ENCODE measurements around the gene MGA. TPM values are rescaled to one million over a fixed set of nuclear protein-coding genes. Genes with fewer than 3 reads are reported as not detected.

MGA gene
- total RNA-seq, 4 donors from 2014 or later = 29.7 to 53.8 (median 31.7) TPM

GRCh38 chr15:41695750-41696436 lies 35.7 kb downstream of the MGA start:
- Histone ChIP-seq H3K36me3 (peaks cover 0 to 30% (median 0%) of the 10 kb centered on the region in 3 donors), H3K27ac (no peak overlapping the region), H3K9me3 (no peaks in the 10 kb centered on the region), H3K27me3 (no peaks in the 10 kb centered on the region), H3K4me3 (no peak overlapping the region), H3K4me1 (peaks cover 0 to 20% (median 2%) of the 10 kb centered on the region in 4 donors)
- WGBS, 2 donors = 57 to 60% methylated on average over 8 of the region's 8 CpGs
- TF ChIP-seq CTCF (IDR thresholded peaks at IDR 0.05) (no peak), POLR2A (IDR thresholded peaks at IDR 0.05) (no peak), EP300 (IDR thresholded peaks at IDR 0.05) (no peak)
- peak in 1 of 2 donors; percentile 11 for DNase-seq (ENCODE audit: low spot score in 2 of 2)

- 96% methylated on average over 2 of the region's 2 CpGs for WGBS, 2 donors
- Histone ChIP-seq H3K36me3 (peaks cover 0 to 36% (median 0%) of the 10 kb centered on the region in 3 donors), H3K4me3 (no peak overlapping the region), H3K27me3 (no peaks in the 10 kb centered on the region), H3K9me3 (no peaks in the 10 kb centered on the region), H3K4me1 (peaks cover 0 to 6% (median 2%) of the 10 kb centered on the region in 4 donors), H3K27ac (no peak overlapping the region)
- DNase-seq (ENCODE audit: low spot score in 2 of 2) = no peak
- TF ChIP-seq POLR2A (IDR thresholded peaks at IDR 0.05) = no peak
- TF ChIP-seq EP300 (IDR thresholded peaks at IDR 0.05) = no peak
- no peak for TF ChIP-seq CTCF (IDR thresholded peaks at IDR 0.05)
These were observed 38.6 kb downstream of the MGA start for GRCh38 chr15:41698779-41699178.

GRCh38 chr15:41703120-41703519 lies 42.9 kb downstream of the MGA start:
- no peak for DNase-seq (ENCODE audit: low spot score in 2 of 2)
- H3K4me3 ChIP-seq = no peak overlapping the region
- no peaks in the 10 kb centered on the region for H3K9me3 ChIP-seq
- H3K27ac ChIP-seq = no peak overlapping the region
- H3K4me1 ChIP-seq = no peaks in the 10 kb centered on the region
- no peaks in the 10 kb centered on the region for H3K27me3 ChIP-seq
- no peak for TF ChIP-seq CTCF (IDR thresholded peaks at IDR 0.05)
- no peak for TF ChIP-seq POLR2A (IDR thresholded peaks at IDR 0.05)
- TF ChIP-seq EP300 (IDR thresholded peaks at IDR 0.05) = no peak
- H3K36me3 ChIP-seq = peaks cover 0 to 30% (median 0%) of the 10 kb centered on the region in 3 donors

GRCh38 chr15:41713047-41713446 lies 52.8 kb downstream of the MGA start:
- no peaks in the 10 kb centered on the region for H3K9me3 ChIP-seq
- H3K36me3 ChIP-seq = peaks cover 0 to 53% (median 4%) of the 10 kb centered on the region in 3 donors
- WGBS, 2 donors = 30 to 39% methylated on average over 6 of the region's 6 CpGs
- peak in 1 of 2 donors; percentile 15 for DNase-seq (ENCODE audit: low spot score in 2 of 2)
- H3K27me3 ChIP-seq = no peaks in the 10 kb centered on the region
- TF ChIP-seq CTCF (IDR thresholded peaks at IDR 0.05) (no peak), POLR2A (IDR thresholded peaks at IDR 0.05) (no peak), EP300 (IDR thresholded peaks at IDR 0.05) (no peak)
- no peak overlapping the region for H3K4me3 ChIP-seq
- peak overlapping the region in 1 of 4 donors; percentile 44 for H3K27ac ChIP-seq
- H3K4me1 ChIP-seq = no peaks in the 10 kb centered on the region

GRCh38 chr15:41714291-41714690 lies 54.1 kb downstream of the MGA start:
- no peak for DNase-seq (ENCODE audit: low spot score in 2 of 2)
- TF ChIP-seq CTCF (IDR thresholded peaks at IDR 0.05) (no peak), POLR2A (IDR thresholded peaks at IDR 0.05) (no peak), EP300 (IDR thresholded peaks at IDR 0.05) (no peak)
- Histone ChIP-seq H3K4me3 (no peak overlapping the region), H3K27ac (no peak overlapping the region), H3K4me1 (no peaks in the 10 kb centered on the region), H3K27me3 (no peaks in the 10 kb centered on the region), H3K36me3 (peaks cover 0 to 40% (median 0%) of the 10 kb centered on the region in 3 donors), H3K9me3 (no peaks in the 10 kb centered on the region)
- 80 to 94% methylated on average over 3 of the region's 3 CpGs for WGBS, 2 donors

All from tibial nerve (tissue), 4 donors.